Uterine smooth muscle cell (primary cell): ENCODE measurements around the gene NAA35. TPM values are rescaled to one million over a fixed set of nuclear protein-coding genes. Genes with fewer than 3 reads are reported as not detected.

Experiments used
- total RNA-seq: library from RNA; depleted of rRNA; stranded (reverse); fragments of >200 nt; gene quantifications from 2 replicates; pipeline ENCODE4 v1.2.3, GENCODE V29; 2014

Gene NAA35
- total RNA-seq: 27.0 and 28.0 TPM in 2 replicates

GRCh38 chr9:85940832-85941621 is at the start of gene NAA35:
Gene NAA35 (plus strand): TSS chr9:85941146. CDS start chr9:85942160, 1,014 bp downstream.

Other genes starting within 250 kb of the NAA35 start
- 11.4 and 15.2 TPM in 2 replicates for gene AGTPBP1, start 199.2 kb upstream of the NAA35 start, total RNA-seq
- gene GOLM1, start 158.4 kb downstream of the NAA35 start, total RNA-seq: 68.8 and 123 TPM in 2 replicates